HepG2 (cell line): ENCODE results near the gene KLHL17. TPM values are rescaled to one million over a fixed set of nuclear protein-coding genes. Genes with fewer than 3 reads are reported as not detected.

Source experiments
- HDAC6 ChIP-seq: fragments of 200-600 bp; sonication (generic); IDR thresholded peaks from 2 replicates; pipeline ENCODE4 v1.7.0; 2017; ENCODE audit warnings: mild to moderate bottlenecking, antibody characterized with exemption, low read length, low read depth
- HNF4A ChIP-seq: sonication (generic); formaldehyde crosslinking; IDR thresholded peaks from 2 replicates; pipeline ENCODE4 v1.4.0; 2020; ENCODE audit warnings: missing genetic modification reagents
- KLF11 ChIP-seq: IDR thresholded peaks from 2 replicates; pipeline ENCODE4 v1.6.1; 2016; ENCODE audit warnings: missing compliant biosample characterization
- KLF13 ChIP-seq: sonication (generic); formaldehyde crosslinking; IDR thresholded peaks from 2 replicates; pipeline ENCODE4 v1.4.0; 2020; ENCODE audit warnings: mild to moderate bottlenecking, missing genetic modification reagents
- MATR3 ChIP-seq: sonication (generic); formaldehyde crosslinking; IDR thresholded peaks from 2 replicates; pipeline ENCODE4 v1.4.0; 2020; ENCODE audit warnings: missing genetic modification reagents
- NCOA5 ChIP-seq: sonication (generic); formaldehyde crosslinking; IDR thresholded peaks from 2 replicates; pipeline ENCODE4 v1.4.0; 2020; ENCODE audit warnings: missing genetic modification reagents
- NFE2L1 ChIP-seq: sonication (generic); formaldehyde crosslinking; IDR thresholded peaks from 2 replicates; pipeline ENCODE4 v1.4.0; 2020; ENCODE audit warnings: missing genetic modification reagents, mild to moderate bottlenecking, borderline replicate concordance
- RORA ChIP-seq: sonication (generic); formaldehyde crosslinking; IDR thresholded peaks from 2 replicates; pipeline ENCODE4 v1.5.0; 2020; ENCODE audit warnings: mild to moderate bottlenecking, missing genetic modification reagents, moderate library complexity
- SKI ChIP-seq: fragments of 450-650 bp; IDR thresholded peaks from one replicate; pipeline ENCODE4 v1.6.1; 2018; ENCODE audit warnings: mild to moderate bottlenecking; ENCODE audit not compliant: partially characterized antibody
- SNAPC2 ChIP-seq: sonication (generic); formaldehyde crosslinking; IDR thresholded peaks from 2 replicates; pipeline ENCODE4 v1.8.1; 2022; ENCODE audit warnings: mild to moderate bottlenecking, missing genetic modification reagents
- THAP11 ChIP-seq: IDR thresholded peaks from 2 replicates; pipeline ENCODE4 v1.6.1; 2016; ENCODE audit warnings: missing biosample characterization, missing genetic modification reagents
- ZNF12 ChIP-seq: sonication (generic); formaldehyde crosslinking; IDR thresholded peaks from 2 replicates; pipeline ENCODE4 v1.5.0; 2020; ENCODE audit warnings: missing genetic modification reagents
- ZNF160 ChIP-seq: sonication (generic); formaldehyde crosslinking; IDR thresholded peaks from 2 replicates; pipeline ENCODE4 v1.8.0; 2022; ENCODE audit warnings: mild to moderate bottlenecking, inconsistent platforms, missing genetic modification reagents
- ZNF256 ChIP-seq: sonication (generic); formaldehyde crosslinking; conservative IDR thresholded peaks from 2 replicates; pipeline ENCODE4 v1.4.0; 2020; ENCODE audit warnings: missing genetic modification reagents
- ZNF577 ChIP-seq: sonication (generic); formaldehyde crosslinking; IDR thresholded peaks from 2 replicates; pipeline ENCODE4 v1.4.0; 2020; ENCODE audit warnings: mild to moderate bottlenecking, low read depth, missing genetic modification reagents, borderline replicate concordance
- ZNF776 ChIP-seq: sonication (generic); formaldehyde crosslinking; IDR thresholded peaks from 2 replicates; pipeline ENCODE4 v1.4.0; 2020; ENCODE audit warnings: mild to moderate bottlenecking, missing genetic modification reagents
- ZNF891 ChIP-seq: sonication (generic); formaldehyde crosslinking; IDR thresholded peaks from 2 replicates; pipeline ENCODE4 v1.5.0; 2020; ENCODE audit warnings: mild to moderate bottlenecking, missing genetic modification reagents
- ZSCAN21 ChIP-seq: sonication (generic); formaldehyde crosslinking; IDR thresholded peaks from 2 replicates; pipeline ENCODE4 v1.8.0; 2022; ENCODE audit warnings: mild to moderate bottlenecking, missing genetic modification reagents, moderate library complexity, borderline replicate concordance
- ZSCAN31 ChIP-seq: sonication (generic); formaldehyde crosslinking; IDR thresholded peaks from 2 replicates; pipeline ENCODE4 v1.5.0; 2020; ENCODE audit warnings: low read depth, mild to moderate bottlenecking, missing genetic modification reagents
- polyA plus RNA-seq, 8 experiments: library from polyadenylated mRNA; depleted of rRNA in 3 of 8; stranded (reverse) in 7 of 8; unstranded in 1 of 8; fragments of >200 nt; fragmentation: Illumina TruSeq in 4 of 8; extraction: Trizol in 4 of 8; gene quantifications; 2 replicates each; pipeline versions ENCODE4 v1.2.1 to v1.2.3, GENCODE V29; 2011 to 2016; ENCODE audit warnings: low read depth in 4 of 8, missing spikeins in 1 of 8, mixed read lengths in 1 of 8; ENCODE audit not compliant: insufficient read depth in 1 of 8
- total RNA-seq, 5 experiments: library from RNA; depleted of rRNA; stranded (reverse); fragments of >200 nt; fragmentation: Illumina TruSeq; extraction: Trizol; gene quantifications; 2 replicates each; pipeline ENCODE4 v1.2.3, GENCODE V29; 2016; ENCODE audit warnings: low read depth in 1 of 5
- TF ChIP-seq, protein P1 (sequence below): sonication (generic); formaldehyde crosslinking; IDR thresholded peaks from 2 replicates; pipeline ENCODE4 v1.8.0; 2022; ENCODE audit warnings: missing genetic modification reagents, mild to moderate bottlenecking, borderline replicate concordance
- TF ChIP-seq, protein P2 (sequence below): sonication (generic); formaldehyde crosslinking; IDR thresholded peaks from 2 replicates; pipeline ENCODE4 v1.4.0; 2020; ENCODE audit warnings: missing genetic modification reagents
- TF ChIP-seq, protein P3 (sequence below): sonication (generic); formaldehyde crosslinking; IDR thresholded peaks from 2 replicates; pipeline ENCODE4 v1.8.0; 2023; ENCODE audit warnings: mild to moderate bottlenecking, missing genetic modification reagents
- TF ChIP-seq, protein P4 (sequence below): sonication (generic); formaldehyde crosslinking; IDR thresholded peaks from 2 replicates; pipeline ENCODE4 v1.5.1; 2020; ENCODE audit warnings: mild to moderate bottlenecking, missing genetic modification reagents, moderate library complexity
- TF ChIP-seq, protein P5 (sequence below): sonication (generic); formaldehyde crosslinking; IDR thresholded peaks from 2 replicates; pipeline ENCODE4 v1.8.0; 2022; ENCODE audit warnings: mild to moderate bottlenecking, missing genetic modification reagents, moderate library complexity

The KLHL17 gene
- total and polyA plus RNA-seq, 2 of the 13 experiments (the other 11 are each of a cell fraction or from before 2014, with no cell fraction given) = 9.3 to 24.7 TPM

DNA sequence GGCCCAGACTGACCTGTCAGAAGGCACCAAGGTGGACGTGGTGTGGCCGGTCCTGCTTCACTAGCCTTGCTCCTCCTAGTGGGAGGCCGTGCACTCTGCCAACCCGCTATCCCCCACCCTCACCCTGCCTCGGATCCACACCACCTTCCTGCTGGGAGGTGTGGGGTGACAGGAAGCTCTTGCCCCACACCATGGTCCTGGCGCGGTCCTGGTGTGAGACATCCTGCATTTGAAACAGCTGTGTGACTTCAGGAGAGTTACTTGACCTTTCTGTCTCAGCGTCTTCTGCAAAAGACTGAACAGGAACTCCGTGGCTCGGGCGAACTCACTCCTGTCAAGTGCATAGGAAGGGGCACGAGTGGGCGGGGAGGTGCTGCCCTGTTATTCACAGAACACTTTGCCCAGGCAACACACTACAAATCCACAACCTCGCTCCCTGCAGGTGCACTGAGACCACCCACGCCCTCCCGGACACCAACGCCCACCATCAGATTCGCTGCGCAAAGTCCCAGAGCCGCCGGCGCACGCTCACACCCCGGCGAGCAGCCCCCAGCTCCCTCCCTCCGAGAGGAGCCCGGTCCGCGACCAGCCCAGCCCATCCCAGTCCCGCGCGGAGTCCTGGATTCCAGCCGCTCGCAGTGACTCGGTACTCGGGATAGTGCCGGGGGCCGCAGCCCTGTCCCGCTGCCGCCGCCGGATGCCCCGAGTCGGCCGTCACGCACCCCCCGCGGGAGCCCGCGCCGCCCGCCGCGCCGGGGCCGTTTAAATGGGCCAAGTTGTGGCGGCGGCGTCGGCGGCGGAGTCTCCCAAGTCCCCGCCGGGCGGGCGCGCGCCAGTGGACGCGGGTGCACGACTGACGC lies 37.0 kb upstream of the KLHL17 start, which contains the start of gene SAMD11 (continued):
- TF ChIP-seq, protein P1, sequence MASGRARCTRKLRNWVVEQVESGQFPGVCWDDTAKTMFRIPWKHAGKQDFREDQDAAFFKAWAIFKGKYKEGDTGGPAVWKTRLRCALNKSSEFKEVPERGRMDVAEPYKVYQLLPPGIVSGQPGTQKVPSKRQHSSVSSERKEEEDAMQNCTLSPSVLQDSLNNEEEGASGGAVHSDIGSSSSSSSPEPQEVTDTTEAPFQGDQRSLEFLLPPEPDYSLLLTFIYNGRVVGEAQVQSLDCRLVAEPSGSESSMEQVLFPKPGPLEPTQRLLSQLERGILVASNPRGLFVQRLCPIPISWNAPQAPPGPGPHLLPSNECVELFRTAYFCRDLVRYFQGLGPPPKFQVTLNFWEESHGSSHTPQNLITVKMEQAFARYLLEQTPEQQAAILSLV (CRISPR knock-in tag) = no peak
- TF ChIP-seq SKI = peak; percentile 78
- no peak for TF ChIP-seq ZNF776
- TF ChIP-seq ZNF891 (CRISPR knock-in tag) = no peak
- TF ChIP-seq ZSCAN21 (CRISPR knock-in tag) = no peak
- TF ChIP-seq, protein P2, sequence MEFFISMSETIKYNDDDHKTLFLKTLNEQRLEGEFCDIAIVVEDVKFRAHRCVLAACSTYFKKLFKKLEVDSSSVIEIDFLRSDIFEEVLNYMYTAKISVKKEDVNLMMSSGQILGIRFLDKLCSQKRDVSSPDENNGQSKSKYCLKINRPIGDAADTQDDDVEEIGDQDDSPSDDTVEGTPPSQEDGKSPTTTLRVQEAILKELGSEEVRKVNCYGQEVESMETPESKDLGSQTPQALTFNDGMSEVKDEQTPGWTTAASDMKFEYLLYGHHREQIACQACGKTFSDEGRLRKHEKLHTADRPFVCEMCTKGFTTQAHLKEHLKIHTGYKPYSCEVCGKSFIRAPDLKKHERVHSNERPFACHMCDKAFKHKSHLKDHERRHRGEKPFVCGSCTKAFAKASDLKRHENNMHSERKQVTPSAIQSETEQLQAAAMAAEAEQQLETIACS (CRISPR knock-in tag) = peak; percentile 47; the same call in 1 of the 2 replicates
- no peak for TF ChIP-seq ZNF256 (CRISPR knock-in tag)
- no peak for TF ChIP-seq ZNF160 (CRISPR knock-in tag)
- TF ChIP-seq HDAC6 = no peak
- no peak for TF ChIP-seq ZNF12
- TF ChIP-seq ZNF577 (CRISPR knock-in tag) = no peak
- no peak for TF ChIP-seq RORA (CRISPR knock-in tag)
- TF ChIP-seq NCOA5 (CRISPR knock-in tag) = no peak
- no peak for TF ChIP-seq KLF13 (CRISPR knock-in tag)
- TF ChIP-seq, protein P3, sequence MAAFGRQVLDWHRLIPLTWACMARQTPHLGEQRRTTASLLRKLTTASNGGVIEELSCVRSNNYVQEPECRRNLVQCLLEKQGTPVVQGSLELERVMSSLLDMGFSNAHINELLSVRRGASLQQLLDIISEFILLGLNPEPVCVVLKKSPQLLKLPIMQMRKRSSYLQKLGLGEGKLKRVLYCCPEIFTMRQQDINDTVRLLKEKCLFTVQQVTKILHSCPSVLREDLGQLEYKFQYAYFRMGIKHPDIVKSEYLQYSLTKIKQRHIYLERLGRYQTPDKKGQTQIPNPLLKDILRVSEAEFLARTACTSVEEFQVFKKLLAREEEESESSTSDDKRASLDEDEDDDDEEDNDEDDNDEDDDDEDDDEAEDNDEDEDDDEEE (CRISPR knock-in tag) = no peak
- no peak for TF ChIP-seq MATR3 (CRISPR knock-in tag)
- no peak for TF ChIP-seq THAP11
- no peak for TF ChIP-seq SNAPC2 (CRISPR knock-in tag)
- TF ChIP-seq, protein P4, sequence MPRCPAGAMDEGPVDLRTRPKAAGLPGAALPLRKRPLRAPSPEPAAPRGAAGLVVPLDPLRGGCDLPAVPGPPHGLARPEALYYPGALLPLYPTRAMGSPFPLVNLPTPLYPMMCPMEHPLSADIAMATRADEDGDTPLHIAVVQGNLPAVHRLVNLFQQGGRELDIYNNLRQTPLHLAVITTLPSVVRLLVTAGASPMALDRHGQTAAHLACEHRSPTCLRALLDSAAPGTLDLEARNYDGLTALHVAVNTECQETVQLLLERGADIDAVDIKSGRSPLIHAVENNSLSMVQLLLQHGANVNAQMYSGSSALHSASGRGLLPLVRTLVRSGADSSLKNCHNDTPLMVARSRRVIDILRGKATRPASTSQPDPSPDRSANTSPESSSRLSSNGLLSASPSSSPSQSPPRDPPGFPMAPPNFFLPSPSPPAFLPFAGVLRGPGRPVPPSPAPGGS (CRISPR knock-in tag) = no peak
- TF ChIP-seq, protein P5, sequence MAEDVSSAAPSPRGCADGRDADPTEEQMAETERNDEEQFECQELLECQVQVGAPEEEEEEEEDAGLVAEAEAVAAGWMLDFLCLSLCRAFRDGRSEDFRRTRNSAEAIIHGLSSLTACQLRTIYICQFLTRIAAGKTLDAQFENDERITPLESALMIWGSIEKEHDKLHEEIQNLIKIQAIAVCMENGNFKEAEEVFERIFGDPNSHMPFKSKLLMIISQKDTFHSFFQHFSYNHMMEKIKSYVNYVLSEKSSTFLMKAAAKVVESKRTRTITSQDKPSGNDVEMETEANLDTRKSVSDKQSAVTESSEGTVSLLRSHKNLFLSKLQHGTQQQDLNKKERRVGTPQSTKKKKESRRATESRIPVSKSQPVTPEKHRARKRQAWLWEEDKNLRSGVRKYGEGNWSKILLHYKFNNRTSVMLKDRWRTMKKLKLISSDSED (CRISPR knock-in tag) = no peak
- no peak for TF ChIP-seq KLF11 (CRISPR knock-in tag)
- TF ChIP-seq ZSCAN31 (CRISPR knock-in tag) = no peak
- no peak for TF ChIP-seq HNF4A
- TF ChIP-seq NFE2L1 (CRISPR knock-in tag) = no peak
